Progenitor cell of endocrine pancreas (in vitro differentiated cells): Measurements from ENCODE around the gene AMIGO1. TPM values are rescaled to one million over a fixed set of nuclear protein-coding genes. Genes with fewer than 3 reads are reported as not detected.

Experiments used
- DNase-seq: peaks from one replicate; pipeline ENCODE4 v3.0.0; 2021; ENCODE audit warnings: low spot score; ENCODE audit not compliant: unreplicated experiment
- H3K27ac Mint-ChIP-seq: 2 replicates; pipeline ENCODE4 v1.8.0; 2021; ENCODE audit warnings: mild to moderate bottlenecking, moderate library complexity, mixed read lengths
- H3K27me3 Mint-ChIP-seq: 2 replicates; pipeline ENCODE4 v1.8.0; 2021; ENCODE audit warnings: mixed read lengths
- H3K36me3 Mint-ChIP-seq: 2 replicates; pipeline ENCODE4 v1.8.0; 2022; ENCODE audit warnings: mixed read lengths; ENCODE audit not compliant: insufficient read depth
- H3K4me1 Mint-ChIP-seq: 2 replicates; pipeline ENCODE4 v1.8.0; 2021; ENCODE audit warnings: low read depth, mixed read lengths
- H3K4me3 Mint-ChIP-seq: 2 replicates; pipeline ENCODE4 v1.8.0; 2021; ENCODE audit warnings: low read depth, mild to moderate bottlenecking, moderate library complexity, mixed read lengths
- H3K9me3 Mint-ChIP-seq: 2 replicates; pipeline ENCODE4 v1.8.0; 2021; ENCODE audit warnings: low read depth, mixed read lengths
- CTCF ChIP-seq: fragments of 200-600 bp; sonication (generic); IDR thresholded peaks from one replicate; pipeline ENCODE4 v1.5.0; 2021; ENCODE audit warnings: antibody characterized with exemption, mild to moderate bottlenecking; ENCODE audit not compliant: unreplicated experiment
- total RNA-seq: library from RNA; stranded (reverse); gene quantifications from 2 replicates; pipeline ENCODE4 v1.2.1, GENCODE V29; 2021

AMIGO1 gene
- total RNA-seq, 1 donor from 2014 or later: 7.2 TPM

GRCh38 chr1:109508873-109509175 is 703 bp downstream of the AMIGO1 start:
- no peak for DNase-seq
- H3K9me3 Mint-ChIP-seq: no peaks in the 10 kb centered on the region
- peaks cover 32% of the 10 kb centered on the region for H3K27me3 Mint-ChIP-seq
- no peaks in the 10 kb centered on the region for H3K36me3 Mint-ChIP-seq
- H3K4me3 Mint-ChIP-seq: peak overlapping the region; percentile 84
- H3K4me1 Mint-ChIP-seq: peaks cover 10% of the 10 kb centered on the region
- no peak for TF ChIP-seq CTCF
- H3K27ac Mint-ChIP-seq: no peak overlapping the region

- DNase-seq: no peak
- no peak for TF ChIP-seq CTCF
- Mint-ChIP-seq H3K9me3 (no peaks in the 10 kb centered on the region), H3K36me3 (no peaks in the 10 kb centered on the region), H3K4me1 (peaks cover 10% of the 10 kb centered on the region), H3K27me3 (peaks cover 30% of the 10 kb centered on the region), H3K27ac (no peak overlapping the region), H3K4me3 (peak overlapping the region; percentile 84)
Observed at GRCh38 chr1:109508001-109508872, 1.3 kb downstream of the AMIGO1 start.

- peaks cover 8% of the 10 kb centered on the region for H3K27me3 Mint-ChIP-seq
- H3K4me1 Mint-ChIP-seq: peaks cover 7% of the 10 kb centered on the region
- no peak for TF ChIP-seq CTCF
- no peaks in the 10 kb centered on the region for H3K9me3 Mint-ChIP-seq
- H3K4me3 Mint-ChIP-seq: no peak overlapping the region
- H3K27ac Mint-ChIP-seq: no peak overlapping the region
- H3K36me3 Mint-ChIP-seq: no peaks in the 10 kb centered on the region
- DNase-seq: no peak
Observed at GRCh38 chr1:109504974-109505373, 4.6 kb downstream of the AMIGO1 start.

- Mint-ChIP-seq H3K36me3 (no peaks in the 10 kb centered on the region), H3K4me1 (peaks cover 4% of the 10 kb centered on the region), H3K27me3 (peaks cover 8% of the 10 kb centered on the region), H3K4me3 (no peak overlapping the region), H3K27ac (no peak overlapping the region), H3K9me3 (no peaks in the 10 kb centered on the region)
- TF ChIP-seq CTCF: no peak
- no peak for DNase-seq
Observed at GRCh38 chr1:109503935-109504334, 5.6 kb downstream of the AMIGO1 start.

- DNase-seq: no peak
Observed at GRCh38 chr1:109502364-109502851, 7.1 kb downstream of the AMIGO1 start.

More at GRCh38 chr1:109502364-109502851, 7.1 kb downstream of the AMIGO1 start:
- no peaks in the 10 kb centered on the region for H3K9me3 Mint-ChIP-seq
- no peaks in the 10 kb centered on the region for H3K27me3 Mint-ChIP-seq
- no peak overlapping the region for H3K4me3 Mint-ChIP-seq
- no peaks in the 10 kb centered on the region for H3K4me1 Mint-ChIP-seq
- TF ChIP-seq CTCF: no peak
- H3K27ac Mint-ChIP-seq: no peak overlapping the region
- no peaks in the 10 kb centered on the region for H3K36me3 Mint-ChIP-seq
